Upper lobe of left lung (tissue), 6 donors: Measurements from ENCODE around the gene DAPK2. TPM values are rescaled to one million over a fixed set of nuclear protein-coding genes. Genes with fewer than 3 reads are reported as not detected.

Source experiments
- ATAC-seq, 2 donors: fragments of 200-7000 bp; cut with Tn5 transposase; one replicate each; pipeline ENCODE4 v1.9.1; 2022; ENCODE audit warnings: mild to moderate bottlenecking in 2 of 2, moderate library complexity in 2 of 2; ENCODE audit not compliant: low FRiP score in 2 of 2
- DNase-seq, 2 donors: peaks; one replicate each; pipeline ENCODE4 v3.0.0-alpha.2; 2019 to 2020
- H3K27ac ChIP-seq, 4 donors: fragments of 200-600 bp; sonication (generic); one replicate each; pipeline ENCODE4 v1.5.1; 2016 to 2019
- H3K27me3 ChIP-seq, 4 donors: fragments of 200-600 bp; sonication (generic); one replicate each; pipeline ENCODE4 v1.5.1; 2017 to 2019
- H3K36me3 ChIP-seq, 4 donors: fragments of 200-600 bp; sonication (generic); one replicate each; pipeline ENCODE4 v1.5.1; 2016 to 2019
- H3K4me1 ChIP-seq, 4 donors: fragments of 200-600 bp; sonication (generic); one replicate each; pipeline ENCODE4 v1.5.1; 2018 to 2019
- H3K4me3 ChIP-seq, 4 donors: fragments of 200-600 bp; sonication (generic); one replicate each; pipeline ENCODE4 v1.5.1; 2017 to 2019; ENCODE audit warnings: mild to moderate bottlenecking in 2 of 4, moderate library complexity in 1 of 4
- H3K9me3 ChIP-seq, 4 donors: fragments of 200-600 bp; sonication (generic); one replicate each; pipeline ENCODE4 v1.5.1; 2018 to 2019
- CTCF ChIP-seq, 6 experiments: fragments of 450-650 bp in 4 of 6; fragments of 200-600 bp in 2 of 6; sonication (generic) in 2 of 6; IDR thresholded peaks; one replicate each; pipeline ENCODE4 v1.5.1; 2016 to 2019; ENCODE audit warnings: antibody characterized with exemption in 6 of 6
- EP300 ChIP-seq, 4 donors: sonication (generic); formaldehyde crosslinking; IDR thresholded peaks; one replicate each; pipeline ENCODE4 v1.5.1; 2017; ENCODE audit warnings: antibody characterized with exemption in 4 of 4, control low read depth in 2 of 4
- POLR2A ChIP-seq, 4 donors: fragments of 450-650 bp; IDR thresholded peaks; one replicate each; pipeline ENCODE4 v1.5.1; 2016 to 2017; ENCODE audit warnings: antibody characterized with exemption in 4 of 4, mild to moderate bottlenecking in 2 of 4
- POLR2AphosphoS5 ChIP-seq, 2 donors: sonication (generic); formaldehyde crosslinking; IDR thresholded peaks; one replicate each; pipeline ENCODE4 v1.5.1; 2017; ENCODE audit warnings: antibody characterized with exemption in 2 of 2
- WGBS, 2 donors: methylation state at CpG; one replicate each; pipeline ENCODE4 v1.1.5; 2017 to 2018; 5-methylcytosine and 5-hydroxymethylcytosine counted together
- total RNA-seq, 6 donors: library from RNA; depleted of rRNA in 4 of 6; stranded (reverse); fragments of >200 nt in 4 of 6; gene quantifications; one replicate each; pipeline versions ENCODE4 v1.1.0 to v1.2.1, GENCODE V29; 2016 to 2021
- donor health status: DM: no; HTN: no; CAD: no; lungs with moderate emphysema.
- donor health status: DM: no; HTN: yes; CAD: no; lungs with severe emphysema.

Gene DAPK2
- total RNA-seq, 6 donors from 2014 or later, result 58.3 to 270 (median 136) TPM

DNA sequence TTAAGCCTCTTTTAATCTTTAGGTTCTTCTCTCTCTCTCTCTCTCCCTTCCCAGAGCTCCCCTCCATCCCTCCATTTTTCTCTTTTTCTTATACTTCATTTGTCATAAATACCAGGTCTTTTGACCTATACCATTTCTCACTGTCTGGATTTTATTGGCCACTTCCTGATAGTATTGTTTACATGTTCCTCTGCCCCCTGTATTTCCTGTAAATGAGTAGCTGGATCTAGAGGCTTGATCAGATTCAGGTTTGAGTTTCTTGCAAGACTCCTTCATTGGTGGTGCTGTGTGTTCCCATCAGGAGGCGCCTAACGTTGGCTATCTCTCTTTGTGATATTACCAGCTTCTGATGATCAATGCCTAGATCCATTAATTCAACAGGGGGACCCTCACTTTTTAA is 42.2 kb downstream of the DAPK2 start:
- no peak overlapping the region for H3K4me3 ChIP-seq
- H3K4me1 ChIP-seq, result peaks cover 11 to 22% (median 19%) of the 10 kb centered on the region in 4 donors
- no peak for TF ChIP-seq CTCF (IDR thresholded peaks at IDR 0.05)
- no peak for TF ChIP-seq EP300 (IDR thresholded peaks at IDR 0.05)
- no peak for TF ChIP-seq POLR2A (IDR thresholded peaks at IDR 0.05)
- TF ChIP-seq POLR2AphosphoS5 (IDR thresholded peaks at IDR 0.05), result no peak
- no peaks in the 10 kb centered on the region for H3K9me3 ChIP-seq
- peak overlapping the region in 1 of 4 donors; percentile 3 for H3K27ac ChIP-seq
- ATAC-seq (no peak), DNase-seq (no peak)
- H3K27me3 ChIP-seq, result no peaks in the 10 kb centered on the region
- H3K36me3 ChIP-seq, result no peaks in the 10 kb centered on the region
- WGBS, 2 donors, result 85 to 90% methylated on average over 2 of the region's 2 CpGs

DNA sequence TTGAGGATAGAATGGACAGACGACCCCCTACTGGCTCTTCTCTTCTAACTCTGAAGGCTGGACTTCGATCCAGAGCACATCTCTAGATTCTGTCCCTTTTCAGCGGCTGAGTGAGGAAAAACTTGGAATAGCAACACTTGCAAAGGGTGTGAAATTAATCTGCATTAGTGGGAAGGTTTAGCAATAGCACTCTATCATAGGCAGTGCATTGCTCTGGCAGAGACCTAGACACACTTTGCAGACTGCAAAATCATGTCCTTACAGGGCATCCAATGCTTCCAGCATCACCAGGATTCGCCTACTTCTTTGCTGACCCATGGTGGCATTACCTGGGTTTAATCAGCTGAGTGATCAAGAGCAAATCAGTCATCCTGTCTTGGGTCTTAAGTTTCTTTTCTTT is 43.1 kb downstream of the DAPK2 start:
- WGBS, 2 donors, result 89 to 91% methylated on average over 4 of the region's 4 CpGs
- H3K4me1 ChIP-seq, result peaks cover 19 to 30% (median 24%) of the 10 kb centered on the region in 4 donors
- H3K27me3 ChIP-seq, result no peaks in the 10 kb centered on the region
- no peak overlapping the region for H3K4me3 ChIP-seq
- DNase-seq, result no peak
- peak overlapping the region in 1 of 4 donors; percentile 21 for H3K27ac ChIP-seq
- H3K36me3 ChIP-seq, result no peaks in the 10 kb centered on the region
- ATAC-seq, result no peak
- TF ChIP-seq CTCF (IDR thresholded peaks at IDR 0.05) (no peak), POLR2AphosphoS5 (IDR thresholded peaks at IDR 0.05) (no peak), EP300 (IDR thresholded peaks at IDR 0.05) (no peak), POLR2A (IDR thresholded peaks at IDR 0.05) (no peak)
- H3K9me3 ChIP-seq, result no peaks in the 10 kb centered on the region

DNA sequence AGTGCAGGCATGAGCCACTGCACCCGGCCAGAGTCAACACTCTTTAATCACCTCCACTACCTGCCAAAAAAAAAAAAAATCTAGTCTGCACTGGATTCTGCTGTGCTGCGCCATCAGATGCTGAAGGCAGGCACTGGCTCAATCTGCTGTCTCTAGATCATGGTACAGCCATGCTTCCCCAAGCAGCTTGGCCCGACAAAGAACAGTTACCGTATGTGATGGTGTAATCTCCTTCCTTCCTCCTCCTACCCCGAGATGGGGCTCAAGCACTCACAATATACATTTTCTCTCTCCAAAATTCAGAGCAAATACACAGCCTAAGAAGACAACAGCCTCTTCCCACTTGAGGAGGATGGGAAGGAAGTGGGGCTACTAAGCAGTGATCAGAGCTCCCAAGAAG is 45.1 kb downstream of the DAPK2 start:
- Histone ChIP-seq H3K9me3 (no peaks in the 10 kb centered on the region), H3K27me3 (no peaks in the 10 kb centered on the region), H3K36me3 (no peaks in the 10 kb centered on the region), H3K27ac (peak overlapping the region in 2 of 4 donors; percentile 63 to 65), H3K4me3 (no peak overlapping the region), H3K4me1 (peaks cover 22 to 33% (median 29%) of the 10 kb centered on the region in 4 donors)
- ATAC-seq (peak; percentile 20 to 52), DNase-seq (no peak)
- TF ChIP-seq CTCF (IDR thresholded peaks at IDR 0.05) (no peak), POLR2A (IDR thresholded peaks at IDR 0.05) (no peak), EP300 (IDR thresholded peaks at IDR 0.05) (no peak), POLR2AphosphoS5 (IDR thresholded peaks at IDR 0.05) (no peak)
- 40 to 45% methylated on average over 4 to 5 of the region's 5 CpGs for WGBS, 2 donors

GRCh38 chr15:64000183-64000951 is 45.9 kb downstream of the DAPK2 start:
- H3K4me1 ChIP-seq, result peaks cover 22 to 33% (median 29%) of the 10 kb centered on the region in 4 donors
- DNase-seq (no peak), ATAC-seq (no peak)
- 90 to 96% methylated on average over 4 of the region's 4 CpGs for WGBS, 2 donors
- TF ChIP-seq CTCF (IDR thresholded peaks at IDR 0.05), result no peak
- TF ChIP-seq POLR2AphosphoS5 (IDR thresholded peaks at IDR 0.05), result no peak
- TF ChIP-seq EP300 (IDR thresholded peaks at IDR 0.05), result no peak
- no peak for TF ChIP-seq POLR2A (IDR thresholded peaks at IDR 0.05)
- H3K4me3 ChIP-seq, result no peak overlapping the region
- no peaks in the 10 kb centered on the region for H3K36me3 ChIP-seq
- H3K9me3 ChIP-seq, result no peaks in the 10 kb centered on the region
- no peaks in the 10 kb centered on the region for H3K27me3 ChIP-seq
- peak overlapping the region in 2 of 4 donors; percentile 9 to 65 for H3K27ac ChIP-seq
